Gastroesophageal sphincter (tissue), 4 donors: Measurements from ENCODE around the gene S1PR3. TPM values are rescaled to one million over a fixed set of nuclear protein-coding genes. Genes with fewer than 3 reads are reported as not detected.
"Not testable (repeated sequence)": the region's sequence is repeated elsewhere in the genome, so short reads cannot be mapped to it uniquely, and the experiment has no call there.

ENCODE experiments used
- ATAC-seq: fragments of 150-250 bp; one replicate; pipeline ENCODE4 v1.9.1; 2016; ENCODE audit warnings: mild to moderate bottlenecking, moderate library complexity
- H3K27ac ChIP-seq, 4 donors: fragments of 200-600 bp; sonication (generic) in 3 of 4; 1 replicate in 3 of 4; 2 replicates in 1 of 4; pipeline ENCODE4 v1.5.1; 2016 to 2019
- H3K27me3 ChIP-seq: fragments of 200-600 bp; sonication (generic); one replicate; pipeline ENCODE4 v1.5.1; 2019
- H3K36me3 ChIP-seq, 2 donors: fragments of 200-600 bp; sonication (generic); one replicate each; pipeline ENCODE4 v1.5.1; 2019; ENCODE audit warnings: control low read depth in 1 of 2
- H3K4me1 ChIP-seq, 3 donors: fragments of 200-600 bp; sonication (generic); 1 replicate in 2 of 3; 2 replicates in 1 of 3; pipeline ENCODE4 v1.5.1; 2016 to 2019; ENCODE audit warnings: control low read depth in 2 of 3
- H3K4me3 ChIP-seq, 2 donors: fragments of 200-600 bp; sonication (generic); one replicate each; pipeline ENCODE4 v1.5.1; 2019; ENCODE audit warnings: mild to moderate bottlenecking in 1 of 2, moderate library complexity in 1 of 2
- H3K9me3 ChIP-seq, 3 donors: fragments of 200-600 bp; sonication (generic); one replicate each; pipeline ENCODE4 v1.5.1; 2017 to 2019; ENCODE audit warnings: control low read depth in 2 of 3
- EP300 ChIP-seq: sonication (generic); formaldehyde crosslinking; IDR thresholded peaks from one replicate; pipeline ENCODE4 v1.6.1; 2017; ENCODE audit warnings: antibody characterized with exemption, mild to moderate bottlenecking
- POLR2A ChIP-seq, 2 donors: fragments of 450-650 bp; IDR thresholded peaks; one replicate each; pipeline ENCODE4 v1.6.1; 2017; ENCODE audit warnings: antibody characterized with exemption in 2 of 2, mild to moderate bottlenecking in 2 of 2, moderate library complexity in 1 of 2
- POLR2AphosphoS5 ChIP-seq: sonication (generic); formaldehyde crosslinking; IDR thresholded peaks from one replicate; pipeline ENCODE4 v1.6.1; 2017; ENCODE audit warnings: antibody characterized with exemption
- WGBS, 2 donors: methylation state at CpG; one replicate each; pipeline ENCODE4 v1.1.5; 2018; ENCODE audit warnings: low coverage in 1 of 2; 5-methylcytosine and 5-hydroxymethylcytosine counted together
- total RNA-seq, 4 donors: library from RNA; depleted of rRNA; stranded (reverse); fragments of >200 nt; gene quantifications; one replicate each; pipeline ENCODE4 v1.1.0, GENCODE V29; 2016
- TF ChIP-seq, protein P1 (sequence below), 4 experiments: fragments of 200-600 bp in 2 of 4; fragments of 450-650 bp in 2 of 4; sonication (generic) in 1 of 4; IDR thresholded peaks; one replicate each; pipeline ENCODE4 v1.5.1; 2017 to 2019; ENCODE audit warnings: antibody characterized with exemption in 4 of 4, mild to moderate bottlenecking in 2 of 4, moderate library complexity in 2 of 4

S1PR3 gene
- 100 to 1,000 TPM in 3 of 4 donors, 10 to 100 TPM in 1; 77.9 to 351 (median 167) TPM for total RNA-seq

DNA sequence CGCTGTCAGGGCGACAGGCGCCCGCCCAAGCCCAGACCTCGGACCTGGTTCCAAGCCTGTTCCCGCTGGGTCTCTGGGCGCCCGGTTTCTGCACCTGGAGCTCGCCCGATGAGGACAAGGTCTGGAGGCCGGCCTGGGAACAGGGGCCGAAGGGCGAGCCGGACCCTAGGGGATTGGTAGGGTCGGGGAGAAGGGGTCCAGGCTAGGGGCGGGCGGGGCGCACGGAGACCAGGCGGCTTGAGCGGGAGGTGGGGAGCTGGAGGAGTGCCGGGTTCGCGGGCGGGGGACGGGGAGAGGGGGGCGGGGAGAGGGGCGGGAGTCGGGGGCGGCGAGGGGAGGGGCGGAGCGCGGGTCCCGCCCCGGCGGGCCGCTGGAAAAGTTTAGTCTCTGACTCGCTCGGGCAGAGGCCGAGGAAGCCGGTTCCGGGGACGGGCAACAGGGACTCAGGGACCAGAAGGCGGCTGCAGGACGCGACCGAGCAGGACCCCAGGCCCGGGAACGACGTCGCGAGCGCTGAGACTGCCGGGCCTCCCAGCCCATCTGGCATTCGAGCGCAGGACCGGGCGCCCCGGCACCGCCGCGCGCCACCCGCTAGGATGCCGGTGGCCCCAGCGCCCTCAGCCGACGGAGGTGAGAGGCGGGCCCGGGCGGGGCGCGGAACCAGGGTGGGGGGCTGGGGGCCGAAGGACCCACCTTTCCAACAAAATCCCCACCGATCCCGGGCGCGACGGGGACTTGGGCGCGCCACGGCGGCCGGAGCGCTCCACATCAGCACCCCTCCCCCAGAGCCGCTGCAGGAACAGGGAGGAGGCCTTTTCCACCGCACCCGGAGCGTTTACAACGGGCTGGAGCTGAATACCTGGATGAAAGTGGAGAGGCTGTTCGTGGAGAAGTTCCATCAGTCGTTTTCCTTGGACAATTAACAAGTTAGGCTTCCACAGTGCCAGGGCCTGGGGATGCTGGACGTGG lies at the start of gene S1PR3:
Gene S1PR3, plus strand, starts transcription at position 403 of the 969 bp plus-strand sequence. CDS start 9,733 bp downstream, outside the sequence.
- Histone ChIP-seq H3K36me3 (no peaks in the 10 kb centered on the region), H3K4me1 (peaks cover 6 to 74% (median 14%) of the 10 kb centered on the region in 3 donors), H3K4me3 (peak within 1 kb of the TSS; percentile 88 to 98), H3K9me3 (no peaks in the 10 kb centered on the region), H3K27me3 (no peaks in the 10 kb centered on the region), H3K27ac (peak within 1 kb of the TSS; percentile 90 to 98 (median 96))
- TF ChIP-seq, protein P1, sequence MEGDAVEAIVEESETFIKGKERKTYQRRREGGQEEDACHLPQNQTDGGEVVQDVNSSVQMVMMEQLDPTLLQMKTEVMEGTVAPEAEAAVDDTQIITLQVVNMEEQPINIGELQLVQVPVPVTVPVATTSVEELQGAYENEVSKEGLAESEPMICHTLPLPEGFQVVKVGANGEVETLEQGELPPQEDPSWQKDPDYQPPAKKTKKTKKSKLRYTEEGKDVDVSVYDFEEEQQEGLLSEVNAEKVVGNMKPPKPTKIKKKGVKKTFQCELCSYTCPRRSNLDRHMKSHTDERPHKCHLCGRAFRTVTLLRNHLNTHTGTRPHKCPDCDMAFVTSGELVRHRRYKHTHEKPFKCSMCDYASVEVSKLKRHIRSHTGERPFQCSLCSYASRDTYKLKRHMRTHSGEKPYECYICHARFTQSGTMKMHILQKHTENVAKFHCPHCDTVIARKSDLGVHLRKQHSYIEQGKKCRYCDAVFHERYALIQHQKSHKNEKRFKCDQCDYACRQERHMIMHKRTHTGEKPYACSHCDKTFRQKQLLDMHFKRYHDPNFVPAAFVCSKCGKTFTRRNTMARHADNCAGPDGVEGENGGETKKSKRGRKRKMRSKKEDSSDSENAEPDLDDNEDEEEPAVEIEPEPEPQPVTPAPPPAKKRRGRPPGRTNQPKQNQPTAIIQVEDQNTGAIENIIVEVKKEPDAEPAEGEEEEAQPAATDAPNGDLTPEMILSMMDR (IDR thresholded peaks at IDR 0.05), result peak in 3 of 4 experiments; percentile 29 to 47 (median 40)
- no peak for TF ChIP-seq EP300
- peak; percentile 84 for TF ChIP-seq POLR2AphosphoS5
- peak; percentile 77 to 78 for TF ChIP-seq POLR2A (IDR thresholded peaks at IDR 0.05)
- WGBS, 2 donors, result 0 to 3% methylated on average over 8 to 12 of the region's 94 CpGs
- peak; percentile 77 for ATAC-seq

DNA sequence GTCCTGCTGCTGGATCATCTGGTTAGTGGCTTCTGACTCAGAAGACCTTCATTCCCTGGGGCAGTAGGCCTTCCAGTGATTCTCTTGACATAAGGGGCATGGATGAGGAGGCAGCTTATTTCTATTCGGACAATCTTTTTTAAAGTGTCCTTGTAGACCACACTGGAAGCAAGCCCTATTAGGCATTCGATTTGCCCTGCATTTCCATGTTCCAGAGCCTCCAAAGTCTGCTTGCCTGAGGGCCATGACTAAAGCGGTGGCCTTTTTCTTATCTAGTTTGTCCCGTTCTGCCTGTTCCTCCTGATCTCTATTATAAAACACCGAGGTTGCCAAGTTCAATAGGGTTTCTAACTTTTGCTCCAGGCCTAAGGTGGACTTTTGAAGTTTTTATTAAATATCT lies 49.7 kb upstream of the S1PR3 start:
- ATAC-seq, H3K4me3 ChIP-seq, H3K9me3 ChIP-seq, H3K27me3 ChIP-seq, H3K4me1 ChIP-seq, H3K36me3 ChIP-seq, H3K27ac ChIP-seq: not testable (repeated sequence)
- WGBS, 2 donors, result 84 to 85% methylated on average over 4 to 5 of the region's 5 CpGs

DNA sequence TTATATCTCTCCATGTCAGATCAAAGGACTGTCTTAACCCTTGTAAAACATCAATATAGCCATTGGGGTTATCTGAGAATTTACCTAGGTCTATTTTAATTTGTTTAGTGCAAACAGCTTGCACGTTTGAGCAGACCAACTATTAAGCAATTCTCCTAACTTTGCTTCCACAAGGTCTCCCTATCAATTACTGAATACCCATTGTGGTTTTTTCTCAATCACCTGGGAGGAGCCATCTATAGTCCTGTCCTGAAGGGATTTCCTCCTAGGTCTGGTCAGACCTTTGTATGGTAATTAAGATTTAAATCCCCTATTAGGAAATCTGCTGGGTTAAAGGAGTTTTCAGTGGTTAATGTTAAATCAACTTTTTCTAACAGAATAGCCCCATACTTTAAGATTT lies 48.9 kb upstream of the S1PR3 start:
- no peak for TF ChIP-seq POLR2A (IDR thresholded peaks at IDR 0.05)
- Histone ChIP-seq H3K9me3 (no peaks in the 10 kb centered on the region), H3K36me3 (no peaks in the 10 kb centered on the region), H3K4me1 (peaks cover 0 to 9% (median 0%) of the 10 kb centered on the region in 3 donors), H3K4me3 (no peak overlapping the region), H3K27me3 (no peaks in the 10 kb centered on the region), H3K27ac (no peak overlapping the region)
- no peak for ATAC-seq
- 89 to 100% methylated on average over 1 of the region's 1 CpG for WGBS, 2 donors

DNA sequence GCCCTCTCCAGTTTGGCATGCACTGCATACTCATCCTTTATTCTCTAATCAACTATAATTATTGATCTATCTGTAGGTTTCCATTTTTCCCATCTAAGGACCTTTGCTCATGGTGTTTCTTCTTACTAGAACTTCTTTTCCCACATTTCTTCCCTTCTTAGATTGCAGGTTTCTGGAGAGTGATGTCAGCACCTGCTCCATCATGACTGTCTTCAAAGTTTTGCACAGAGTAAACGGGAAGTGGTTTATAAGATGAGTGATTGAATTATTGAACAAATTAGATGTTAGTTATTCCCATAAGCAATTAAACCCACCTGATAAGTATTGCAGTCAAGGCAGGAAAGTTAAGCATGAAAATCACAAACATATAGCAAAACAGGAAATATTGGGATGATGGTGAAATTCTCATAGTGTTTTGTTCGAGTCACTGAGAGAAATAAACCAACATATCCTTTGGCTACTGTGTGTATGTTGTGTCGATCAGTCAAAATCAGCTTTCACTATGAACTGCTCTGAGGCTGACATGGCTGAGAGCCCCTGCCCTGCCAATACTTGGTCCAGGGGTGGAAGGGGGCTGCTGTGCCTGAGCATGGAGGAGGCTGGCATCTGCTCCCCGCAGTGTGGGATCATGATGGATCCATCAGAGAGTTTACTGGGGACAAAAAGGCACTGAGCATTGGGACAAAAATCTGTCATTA lies 45.5 kb upstream of the S1PR3 start:
- H3K27ac ChIP-seq, result peak overlapping the region in 1 of 4 donors; percentile 14
- peaks cover 5 to 43% (median 7%) of the 10 kb centered on the region in 3 donors for H3K4me1 ChIP-seq
- H3K9me3 ChIP-seq, result no peaks in the 10 kb centered on the region
- TF ChIP-seq, protein P1 (IDR thresholded peaks at IDR 0.05), result no peak
- TF ChIP-seq POLR2AphosphoS5, result no peak
- no peak for TF ChIP-seq EP300
- no peak for TF ChIP-seq POLR2A (IDR thresholded peaks at IDR 0.05)
- 56 to 60% methylated on average over 3 to 4 of the region's 4 CpGs for WGBS, 2 donors
- H3K36me3 ChIP-seq, result no peaks in the 10 kb centered on the region
- no peak overlapping the region for H3K4me3 ChIP-seq
- no peak for ATAC-seq
- H3K27me3 ChIP-seq, result no peaks in the 10 kb centered on the region

DNA sequence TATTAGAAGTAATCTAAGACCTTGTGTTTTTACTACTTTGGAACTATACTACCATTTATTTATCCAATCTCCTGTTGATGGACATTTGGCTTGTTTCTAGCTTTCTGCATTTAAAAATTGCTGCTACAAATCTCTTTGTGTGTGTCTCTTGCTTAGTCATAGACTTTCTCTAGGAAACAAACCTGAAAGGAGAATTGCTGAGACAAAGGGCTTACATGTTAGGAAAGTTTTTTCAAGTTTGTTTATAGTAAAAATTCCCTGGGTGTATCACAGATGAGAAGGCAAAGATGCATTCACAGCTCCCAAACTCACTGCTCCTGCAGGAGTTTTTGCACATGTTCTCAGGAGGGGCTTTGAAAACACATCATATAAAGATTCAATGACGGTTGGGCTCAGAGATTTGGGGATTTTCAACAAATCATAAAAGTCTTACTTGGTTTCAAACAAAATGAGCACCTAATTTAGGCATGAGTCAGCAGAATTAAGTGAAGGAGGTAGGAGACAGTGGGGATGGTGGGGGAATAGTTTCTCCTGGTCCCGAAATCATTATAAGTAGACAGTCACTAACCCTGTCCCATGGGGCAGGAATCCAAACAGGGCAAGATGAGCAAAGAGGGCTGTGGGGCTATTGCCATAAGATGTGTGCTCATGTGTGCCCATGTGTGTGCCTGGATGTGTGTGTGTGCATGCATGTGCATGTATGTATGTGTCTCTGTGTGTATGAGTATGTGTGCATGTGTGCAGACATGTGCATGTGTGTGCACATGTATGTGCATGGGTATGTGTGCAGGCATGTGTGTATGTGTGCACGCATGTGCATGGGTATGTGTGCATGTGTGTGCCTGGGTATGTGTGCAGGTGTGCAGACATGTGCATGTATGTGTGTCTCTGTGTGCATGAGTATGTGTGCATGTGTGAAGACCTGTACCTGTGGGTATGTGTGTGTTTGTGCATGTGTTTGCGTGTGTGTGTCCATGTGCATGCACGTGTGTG lies 43.4 kb upstream of the S1PR3 start:
- 45 to 54% methylated on average over 3 to 5 of the region's 5 CpGs for WGBS, 2 donors
- Histone ChIP-seq H3K4me3 (no peak overlapping the region), H3K36me3 (no peaks in the 10 kb centered on the region), H3K4me1 (peaks cover 9 to 63% (median 16%) of the 10 kb centered on the region in 3 donors), H3K27me3 (no peaks in the 10 kb centered on the region), H3K9me3 (no peaks in the 10 kb centered on the region), H3K27ac (peak overlapping the region in 3 of 4 donors; percentile 81 to 85 (median 84))
- TF ChIP-seq, protein P1 (IDR thresholded peaks at IDR 0.05), result no peak
- TF ChIP-seq EP300 (no peak), POLR2A (IDR thresholded peaks at IDR 0.05) (no peak), POLR2AphosphoS5 (no peak)
- no peak for ATAC-seq
